Renal cortical epithelial cell (primary cell): ENCODE measurements around the gene SLF2. TPM values are rescaled to one million over a fixed set of nuclear protein-coding genes. Genes with fewer than 3 reads are reported as not detected.

Experiments
- DNase-seq: peaks from one replicate; pipeline ENCODE4 v3.0.0-alpha.2; 2011; ENCODE audit warnings: low read depth
- total RNA-seq: library from RNA; depleted of rRNA; stranded (reverse); fragments of >200 nt; gene quantifications from 2 replicates; pipeline ENCODE4 v1.2.3, GENCODE V29; 2014

Gene SLF2, protein sequence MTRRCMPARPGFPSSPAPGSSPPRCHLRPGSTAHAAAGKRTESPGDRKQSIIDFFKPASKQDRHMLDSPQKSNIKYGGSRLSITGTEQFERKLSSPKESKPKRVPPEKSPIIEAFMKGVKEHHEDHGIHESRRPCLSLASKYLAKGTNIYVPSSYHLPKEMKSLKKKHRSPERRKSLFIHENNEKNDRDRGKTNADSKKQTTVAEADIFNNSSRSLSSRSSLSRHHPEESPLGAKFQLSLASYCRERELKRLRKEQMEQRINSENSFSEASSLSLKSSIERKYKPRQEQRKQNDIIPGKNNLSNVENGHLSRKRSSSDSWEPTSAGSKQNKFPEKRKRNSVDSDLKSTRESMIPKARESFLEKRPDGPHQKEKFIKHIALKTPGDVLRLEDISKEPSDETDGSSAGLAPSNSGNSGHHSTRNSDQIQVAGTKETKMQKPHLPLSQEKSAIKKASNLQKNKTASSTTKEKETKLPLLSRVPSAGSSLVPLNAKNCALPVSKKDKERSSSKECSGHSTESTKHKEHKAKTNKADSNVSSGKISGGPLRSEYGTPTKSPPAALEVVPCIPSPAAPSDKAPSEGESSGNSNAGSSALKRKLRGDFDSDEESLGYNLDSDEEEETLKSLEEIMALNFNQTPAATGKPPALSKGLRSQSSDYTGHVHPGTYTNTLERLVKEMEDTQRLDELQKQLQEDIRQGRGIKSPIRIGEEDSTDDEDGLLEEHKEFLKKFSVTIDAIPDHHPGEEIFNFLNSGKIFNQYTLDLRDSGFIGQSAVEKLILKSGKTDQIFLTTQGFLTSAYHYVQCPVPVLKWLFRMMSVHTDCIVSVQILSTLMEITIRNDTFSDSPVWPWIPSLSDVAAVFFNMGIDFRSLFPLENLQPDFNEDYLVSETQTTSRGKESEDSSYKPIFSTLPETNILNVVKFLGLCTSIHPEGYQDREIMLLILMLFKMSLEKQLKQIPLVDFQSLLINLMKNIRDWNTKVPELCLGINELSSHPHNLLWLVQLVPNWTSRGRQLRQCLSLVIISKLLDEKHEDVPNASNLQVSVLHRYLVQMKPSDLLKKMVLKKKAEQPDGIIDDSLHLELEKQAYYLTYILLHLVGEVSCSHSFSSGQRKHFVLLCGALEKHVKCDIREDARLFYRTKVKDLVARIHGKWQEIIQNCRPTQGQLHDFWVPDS
- 17.5 and 25.7 TPM in 2 replicates for total RNA-seq

DNA sequence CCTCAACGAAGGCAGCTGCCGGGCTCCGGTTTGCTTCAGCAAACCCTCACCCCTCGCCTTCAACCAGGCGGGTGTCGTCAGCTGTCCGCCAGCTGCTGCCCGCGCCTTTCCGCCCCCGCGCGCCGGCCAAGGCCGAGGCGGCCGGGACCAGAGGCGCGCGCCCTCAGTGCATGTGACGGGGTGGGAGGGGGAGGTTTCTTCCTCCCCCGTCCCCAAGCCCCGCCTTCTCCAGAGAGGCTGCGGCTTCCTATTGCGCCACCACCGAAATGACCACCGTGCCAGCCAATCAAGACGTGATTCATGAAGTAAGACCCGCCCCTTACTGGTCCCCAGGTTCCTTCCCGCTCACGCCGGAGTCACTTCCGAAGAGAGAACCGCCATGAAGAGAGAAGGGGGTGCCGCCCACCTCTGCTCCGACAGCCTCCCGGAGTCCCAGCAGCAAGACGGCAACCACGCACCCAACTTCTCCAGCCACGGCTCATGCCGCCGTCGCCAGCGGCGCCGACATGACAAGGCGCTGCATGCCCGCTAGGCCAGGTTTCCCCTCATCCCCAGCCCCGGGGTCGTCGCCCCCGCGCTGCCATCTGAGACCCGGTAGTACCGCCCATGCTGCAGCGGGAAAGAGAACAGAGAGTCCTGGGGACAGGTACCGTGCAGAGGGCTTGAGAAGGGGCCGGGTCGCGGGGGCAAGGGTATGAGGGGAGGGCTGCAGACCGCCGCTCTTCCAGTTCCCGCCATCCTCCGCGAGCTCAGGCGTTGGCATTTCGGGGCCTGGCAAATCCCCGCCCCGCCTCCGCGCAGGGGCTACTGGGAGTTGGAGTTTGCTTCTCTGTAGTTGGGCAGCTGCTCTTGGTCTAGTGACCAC, at the start of gene SLF2:
SLF2 (plus strand) TSS at position 359 of the 865 bp plus-strand sequence; CDS start at position 507, 148 bp downstream.
- peak; percentile 93 for DNase-seq

DNA sequence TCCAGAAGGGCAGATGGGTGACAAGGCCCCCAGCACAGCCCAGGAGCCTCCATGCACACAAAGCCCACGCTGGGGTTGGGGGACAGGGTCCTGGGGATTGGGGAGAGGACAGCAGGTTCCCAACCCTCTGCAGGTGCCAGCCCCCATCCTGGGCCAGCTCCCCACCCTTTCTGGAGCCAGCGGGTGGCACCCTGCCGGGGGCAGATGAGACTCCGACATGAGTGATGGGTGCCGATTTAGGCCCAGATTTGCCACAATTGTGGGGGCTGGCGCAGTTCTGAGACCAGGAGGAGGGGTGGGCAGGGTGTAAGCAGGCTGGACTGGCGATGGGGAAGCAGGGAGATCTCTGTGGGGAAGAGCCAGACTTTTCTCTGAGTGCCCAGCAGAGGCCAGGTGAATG, 49.3 kb upstream of the SLF2 start:
- DNase-seq, result no peak

DNA sequence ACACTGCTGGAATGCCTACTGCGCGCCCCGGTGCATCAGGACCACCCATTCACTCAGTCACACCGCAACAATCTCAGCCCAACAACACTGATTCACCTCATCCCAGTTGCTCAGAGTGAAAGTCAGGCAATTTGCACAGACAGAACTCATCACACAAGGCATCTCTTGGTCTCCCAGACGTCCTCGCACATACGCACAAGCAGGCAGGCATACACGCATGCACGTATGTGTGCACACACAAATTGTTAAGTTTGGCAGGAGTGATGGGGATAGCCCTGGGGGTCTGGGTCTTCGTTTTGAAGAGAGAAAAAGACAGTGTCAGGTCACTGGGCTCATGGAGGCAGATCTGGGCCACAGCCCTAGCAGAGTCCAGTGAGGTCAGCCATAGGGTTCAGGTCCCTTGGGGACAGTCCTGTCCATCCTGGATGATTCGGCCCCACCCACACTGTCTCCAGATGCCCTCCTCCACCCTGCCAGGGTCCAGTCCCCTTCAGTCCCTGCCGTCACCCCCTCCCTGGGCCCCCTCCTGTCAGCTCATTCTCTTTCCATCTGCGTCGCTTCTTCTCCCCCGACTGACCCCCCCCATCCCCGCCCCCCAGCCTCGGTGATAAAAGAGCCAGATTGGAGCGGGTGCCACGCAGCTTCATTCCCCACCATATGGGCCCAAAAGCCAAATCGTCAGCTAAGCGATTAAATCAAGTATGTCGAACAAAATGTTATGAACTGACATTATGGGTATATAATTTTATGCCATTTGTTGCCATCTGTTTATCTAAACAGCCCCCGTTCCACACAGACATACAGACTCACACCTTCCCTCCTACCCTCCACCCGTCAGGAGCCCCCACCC, 48.5 kb upstream of the SLF2 start:
- DNase-seq, result no peak

DNA sequence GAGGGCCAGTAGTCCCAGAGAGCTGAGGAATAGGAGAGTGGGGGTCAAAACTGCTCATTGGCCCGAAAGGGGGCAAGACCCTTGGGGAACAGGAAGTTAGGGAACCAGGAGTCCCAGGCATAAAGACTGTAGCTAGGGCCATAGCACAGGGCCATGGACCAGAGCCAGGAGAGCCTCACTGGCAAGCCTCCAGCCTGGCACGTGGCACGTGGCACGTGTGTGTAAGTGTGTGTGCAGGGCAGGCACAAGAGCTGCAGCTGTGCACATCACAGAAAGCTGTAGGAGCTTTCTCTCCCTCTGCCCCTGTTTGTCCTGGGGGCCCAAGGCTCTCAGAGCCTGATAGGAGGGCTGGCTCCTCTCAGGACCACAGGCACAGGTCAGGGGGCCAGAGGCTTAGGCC, 47.8 kb upstream of the SLF2 start:
- DNase-seq, result no peak

DNA sequence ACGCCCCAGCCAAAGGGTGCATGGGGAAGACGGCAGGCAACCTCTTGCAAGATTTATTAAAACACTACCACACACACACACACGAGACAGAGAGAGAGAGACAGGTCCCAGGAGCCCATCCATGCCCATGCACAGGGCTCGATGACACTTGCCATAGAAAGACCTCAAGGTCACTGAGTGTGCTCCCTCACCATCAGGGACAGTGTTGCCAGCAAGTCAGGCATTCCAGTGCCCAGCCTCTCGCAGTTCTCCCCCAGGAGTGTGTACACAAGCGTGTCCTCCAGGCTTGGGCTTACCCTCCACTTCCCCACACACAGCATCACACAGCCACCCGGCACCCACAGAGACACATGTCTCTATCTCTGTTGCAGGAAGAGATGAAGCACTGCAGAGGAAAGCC, 46.8 kb upstream of the SLF2 start:
- DNase-seq, result no peak

DNA sequence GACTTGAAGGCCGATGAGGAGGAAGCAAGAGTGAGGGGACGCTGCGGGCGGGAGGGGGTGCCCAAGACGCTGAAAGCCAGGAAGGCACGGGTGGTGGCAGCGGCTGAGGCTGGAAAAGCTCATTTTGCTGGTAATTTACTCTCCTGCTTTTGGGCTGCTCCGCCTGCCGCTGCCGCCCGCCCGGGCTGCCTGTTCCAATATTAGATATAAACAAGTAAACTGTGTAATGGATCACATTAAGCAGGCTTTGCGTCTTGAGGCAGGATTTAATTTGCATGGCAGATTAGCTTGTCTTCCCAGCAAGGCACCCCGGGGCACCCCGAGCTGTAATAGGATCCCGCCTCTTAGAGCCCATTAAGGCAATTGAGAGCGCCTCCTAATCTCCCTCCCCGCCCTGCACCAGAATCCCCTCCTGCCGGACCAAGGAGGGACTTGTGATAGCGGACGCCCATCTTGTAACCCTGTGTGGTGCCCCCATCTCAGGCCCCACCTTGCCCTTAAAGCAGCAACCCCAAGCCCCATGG, 46.1 kb upstream of the SLF2 start:
- no peak for DNase-seq

DNA sequence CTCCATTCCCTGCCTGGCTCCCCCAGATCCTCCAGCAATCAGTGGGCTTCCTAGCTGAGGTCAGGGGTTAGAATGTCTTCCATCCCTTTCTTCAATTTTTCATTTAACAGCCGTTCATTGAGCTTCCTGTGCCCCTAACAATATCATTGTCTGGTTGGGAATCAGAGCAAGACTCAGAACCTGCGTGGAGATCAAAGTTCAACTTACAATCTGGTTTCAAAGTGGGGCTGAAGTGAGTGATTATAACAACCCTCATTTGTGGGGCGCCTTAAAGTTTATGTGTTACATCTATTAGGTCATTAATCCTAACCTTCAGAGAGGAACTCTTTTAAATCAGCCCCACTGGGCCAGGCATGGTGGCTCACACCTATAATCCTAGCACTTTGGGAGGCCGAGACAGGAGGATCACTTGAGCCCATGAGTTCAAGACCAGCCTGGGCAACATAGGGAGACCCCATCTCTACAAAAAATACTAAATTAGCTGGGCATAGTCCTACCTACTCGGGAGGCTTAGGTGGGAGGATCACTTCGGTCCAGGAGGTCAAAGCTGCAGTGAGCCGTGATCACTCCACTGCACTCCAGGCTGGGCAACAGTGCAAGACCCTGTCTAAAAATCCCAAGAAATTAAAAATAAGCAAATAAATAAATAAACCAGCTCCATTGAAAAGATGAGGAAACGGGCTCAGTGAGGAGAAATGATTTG, 45.4 kb upstream of the SLF2 start:
- no peak for DNase-seq

DNA sequence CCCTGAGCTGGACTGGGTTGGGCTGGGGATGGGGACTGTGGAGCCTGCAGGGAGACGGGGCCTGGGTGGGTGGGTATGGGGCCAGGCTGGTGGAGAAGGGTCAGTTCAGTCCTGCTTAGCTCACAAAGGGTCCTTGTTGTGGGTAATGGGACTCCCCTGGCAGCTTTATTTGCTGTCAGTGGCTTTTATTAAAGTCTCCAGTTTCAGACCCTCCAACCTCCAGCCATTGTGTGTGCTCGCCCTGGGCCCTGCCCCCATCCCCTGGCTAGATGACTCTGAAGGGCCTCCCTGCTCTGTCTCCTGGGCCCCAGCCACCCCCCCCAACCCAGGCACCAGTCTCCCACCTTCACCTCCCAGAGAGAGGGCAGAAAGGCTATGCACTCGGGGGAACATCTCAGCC, 44.4 kb upstream of the SLF2 start:
- no peak for DNase-seq

DNA sequence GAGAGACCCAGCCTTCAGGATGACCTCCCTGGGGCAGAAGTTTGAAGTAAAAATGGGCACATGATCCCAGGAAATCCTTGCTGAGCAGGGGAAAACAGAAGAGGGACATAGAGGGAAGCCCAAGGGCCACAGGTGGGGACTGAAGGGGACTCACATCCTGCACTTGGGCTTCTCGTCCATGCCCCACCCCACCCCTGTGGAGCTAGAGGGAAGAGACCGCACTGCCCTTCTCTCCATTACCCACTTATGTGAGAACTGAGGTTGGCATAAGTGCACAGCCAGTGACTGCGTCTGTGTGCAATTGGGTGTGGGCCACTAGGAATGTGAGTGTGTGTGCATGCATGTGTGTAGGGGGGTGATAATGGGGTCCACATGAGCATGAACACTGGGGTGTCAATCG, 43.4 kb upstream of the SLF2 start:
- DNase-seq, result no peak

DNA sequence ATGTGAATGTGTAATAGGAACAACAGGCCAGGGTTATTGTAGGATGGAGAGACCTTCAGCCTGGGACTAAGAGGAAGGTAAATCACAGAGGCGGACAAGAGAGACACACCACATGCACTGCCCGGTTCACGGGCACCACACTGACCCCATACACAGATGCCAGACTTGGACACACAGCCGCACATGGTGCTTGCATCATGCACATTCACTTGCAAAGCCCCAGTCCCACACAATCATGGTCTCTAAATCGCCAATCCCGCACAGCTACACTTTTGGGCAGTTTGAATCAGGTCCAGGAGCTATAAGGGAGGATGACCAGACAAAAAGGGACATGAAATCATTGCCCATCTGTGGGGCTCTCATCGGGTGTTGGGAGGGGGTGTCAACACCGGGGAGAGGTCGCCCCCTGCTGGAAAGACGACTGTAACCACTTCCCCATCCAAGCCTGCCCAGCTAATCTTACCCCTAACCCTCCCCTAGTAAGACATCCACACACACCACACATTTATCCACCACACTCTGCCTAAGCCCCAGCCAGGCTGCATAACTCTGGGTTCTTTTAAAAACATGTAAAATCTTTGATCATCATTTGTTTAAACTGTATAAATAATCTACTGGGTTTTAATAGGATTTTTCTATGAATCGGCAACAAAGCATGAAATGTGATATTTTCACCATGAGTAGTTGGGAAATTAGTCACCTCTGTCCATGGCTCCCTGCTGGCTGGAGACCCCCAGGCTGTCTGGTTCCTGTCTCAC, 40.5 kb upstream of the SLF2 start:
- no peak for DNase-seq

DNA sequence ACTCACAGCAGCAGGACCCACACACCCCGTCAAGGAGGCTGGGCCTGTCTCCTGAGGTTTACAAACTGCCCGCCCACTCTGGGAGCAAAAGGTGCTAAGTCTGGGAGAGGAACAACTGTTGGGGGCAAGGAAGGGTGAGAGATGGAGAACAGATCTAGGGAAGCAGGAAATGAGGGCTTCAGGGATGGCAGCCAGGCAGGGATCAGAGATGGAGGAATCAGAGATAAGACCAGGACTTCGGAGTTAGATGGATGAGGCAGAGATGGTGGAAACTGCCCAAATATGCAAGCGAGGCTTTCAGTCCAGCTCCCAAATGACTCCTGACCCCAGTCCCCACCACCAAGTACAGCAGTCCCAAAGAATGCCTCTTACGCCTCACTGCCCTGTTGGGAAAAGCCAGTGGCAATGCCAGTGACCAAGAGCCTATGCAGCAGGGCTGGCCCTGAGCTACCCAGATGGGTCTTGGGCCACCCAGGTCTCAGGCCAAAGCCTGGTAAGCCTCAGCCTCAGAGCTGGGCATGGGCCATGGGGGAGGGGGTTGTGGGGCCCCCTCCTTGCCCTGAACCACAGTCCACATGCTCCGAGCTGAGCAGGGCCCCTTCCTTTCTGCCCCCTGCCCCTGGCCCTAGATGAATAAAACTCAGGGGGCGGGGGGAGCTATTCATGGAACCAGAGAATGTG, 39.5 kb upstream of the SLF2 start:
- no peak for DNase-seq

DNA sequence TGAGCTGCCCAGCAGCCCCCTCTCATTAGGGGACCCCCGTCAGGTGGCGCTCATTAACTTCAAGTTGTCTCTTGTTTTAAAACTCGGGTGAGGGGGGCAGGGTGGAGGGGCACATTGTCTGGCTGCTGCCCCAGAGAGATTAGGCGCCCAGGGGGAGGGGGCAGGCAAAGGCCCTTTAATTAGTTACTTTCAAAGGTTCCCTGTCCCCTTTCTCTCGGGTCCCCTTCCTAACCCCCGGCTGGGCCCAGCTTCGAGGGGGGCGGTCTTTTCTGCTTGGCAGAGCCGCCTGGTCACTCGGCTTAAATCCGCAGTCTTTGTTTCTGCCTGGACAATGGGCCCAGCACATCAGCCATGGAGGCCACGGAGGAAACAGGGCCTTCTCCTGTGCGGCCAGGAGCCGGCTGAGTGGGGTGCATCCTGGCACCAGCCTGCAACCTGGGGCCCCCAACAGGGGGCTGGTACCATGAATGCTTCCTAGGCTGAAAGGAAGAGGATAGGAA, 38.9 kb upstream of the SLF2 start:
- DNase-seq, result no peak

DNA sequence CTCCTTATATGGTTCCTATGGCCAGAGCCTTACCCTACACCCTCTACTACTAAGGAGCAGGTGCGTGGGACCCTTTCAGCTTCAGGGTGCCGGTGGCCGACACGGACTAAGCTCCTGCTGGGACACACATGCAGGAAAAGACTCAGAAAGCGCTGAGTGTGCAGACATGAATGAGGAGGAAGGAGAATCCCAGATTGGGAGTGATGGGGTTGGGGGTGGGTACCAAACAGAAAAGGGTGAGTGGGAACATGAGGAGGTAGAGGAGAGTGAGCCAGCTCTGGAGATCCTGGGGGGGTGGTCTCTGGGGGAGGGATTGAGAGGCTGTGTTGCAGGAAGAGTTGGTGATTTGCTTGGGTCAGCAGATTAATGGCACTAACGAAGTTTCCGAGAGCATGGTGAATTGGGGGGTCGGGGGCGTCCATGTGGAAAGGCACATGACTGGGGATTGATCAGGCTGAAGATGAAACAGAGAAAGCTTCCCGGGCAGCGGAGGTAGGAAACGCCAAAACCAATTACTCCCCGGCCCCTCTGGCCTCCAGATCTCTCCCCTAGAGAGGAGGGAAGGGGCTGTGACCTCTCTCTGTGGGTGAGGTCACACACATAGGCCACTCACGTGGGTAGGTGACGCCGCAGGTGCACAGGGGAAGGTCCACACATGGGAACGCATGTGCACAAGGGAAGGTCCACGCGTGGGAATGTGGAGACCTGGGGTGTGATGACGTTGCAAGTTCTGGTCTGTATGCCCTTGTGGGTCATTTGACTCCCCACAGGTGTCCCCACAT, 37.9 kb upstream of the SLF2 start:
- no peak for DNase-seq

DNA sequence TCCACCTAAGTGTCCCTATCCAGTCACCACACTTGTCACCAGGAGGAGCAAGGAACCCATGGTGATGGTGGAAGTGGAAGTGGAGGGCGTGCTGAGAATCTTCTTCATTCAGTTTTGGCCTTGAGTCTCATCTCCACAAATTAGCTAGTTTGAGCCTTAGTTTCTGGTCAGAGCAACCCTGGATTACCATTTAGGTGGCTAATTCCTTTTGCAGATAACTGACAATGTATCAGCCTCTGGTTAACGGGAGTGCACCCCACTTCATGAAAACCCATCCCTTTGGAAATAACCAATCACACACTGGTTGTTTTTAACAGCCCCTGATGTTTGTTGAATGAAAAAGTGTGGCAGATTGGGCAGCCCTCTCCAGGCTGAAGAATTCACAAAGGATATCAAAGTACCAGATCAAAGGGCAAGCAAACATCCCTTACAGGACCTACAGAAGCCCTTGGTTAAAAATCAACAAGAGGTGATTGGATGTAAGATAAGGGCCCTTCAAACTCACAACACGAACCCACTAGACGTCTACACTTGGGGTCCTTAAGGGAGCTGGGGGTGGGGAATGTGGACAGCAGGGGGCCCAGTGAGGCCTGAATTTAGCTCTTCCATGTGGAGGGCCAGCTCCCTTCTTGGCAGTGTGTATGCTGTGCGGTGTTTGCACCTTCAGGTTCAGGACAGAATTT, 37.1 kb upstream of the SLF2 start:
- DNase-seq, result no peak

DNA sequence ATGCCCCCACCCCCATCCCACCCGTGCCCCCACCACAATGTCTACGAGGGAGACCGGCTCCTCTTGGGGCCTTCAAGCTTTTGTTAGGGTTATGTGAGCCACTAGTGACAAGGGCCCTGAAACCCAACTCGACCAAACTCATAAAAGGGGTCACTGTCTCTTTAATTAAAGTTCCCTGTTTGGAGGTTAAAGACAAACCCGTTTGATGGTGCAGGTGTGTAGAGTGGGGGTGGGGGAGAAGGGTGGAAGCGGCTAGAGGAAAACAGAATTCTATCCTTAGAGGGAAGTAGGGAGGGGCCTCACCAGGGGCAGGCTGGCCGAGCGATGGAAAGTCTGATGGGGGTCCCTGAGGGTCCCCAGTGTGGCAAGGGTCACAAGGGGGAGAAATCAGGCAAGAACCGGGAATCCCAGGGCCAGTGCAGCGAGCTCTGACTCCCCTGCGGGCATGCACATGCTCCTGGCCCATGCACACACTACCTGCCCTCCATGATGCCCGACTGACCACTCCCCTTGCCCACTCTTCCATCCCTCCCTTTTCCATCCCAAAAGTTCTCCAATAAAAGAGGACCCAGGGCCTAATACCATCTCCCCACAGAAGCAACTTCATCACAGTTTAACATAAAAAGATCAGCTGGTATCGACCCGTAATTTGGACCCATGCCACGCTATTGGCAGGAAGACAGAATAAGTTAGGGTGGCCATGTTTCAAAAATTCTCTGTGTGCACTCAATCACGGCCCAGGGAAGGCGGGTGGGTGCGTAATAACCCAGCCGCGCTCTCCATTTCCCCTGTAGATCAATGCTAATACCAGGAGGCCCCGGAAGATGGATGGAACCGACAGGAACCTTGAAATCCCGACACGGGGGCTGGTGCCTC, 35.9 kb upstream of the SLF2 start:
- DNase-seq, result no peak

DNA sequence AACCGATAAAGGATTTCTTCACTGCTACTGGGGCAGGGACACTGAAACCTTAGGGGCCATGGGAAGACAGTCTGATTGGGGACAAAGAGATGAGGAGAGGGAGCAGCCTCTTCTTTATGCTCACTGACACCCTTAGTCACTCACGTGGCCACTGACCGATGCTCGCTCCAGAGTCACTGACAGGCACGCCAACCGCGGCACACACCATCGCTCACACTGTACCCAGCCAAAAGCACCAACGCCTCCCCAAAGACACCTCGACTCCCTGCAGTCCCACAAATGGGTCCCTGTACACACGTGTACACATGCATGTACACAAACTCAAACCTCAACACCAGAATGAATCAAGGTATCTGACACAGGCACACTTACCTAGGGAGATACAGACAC, 35.3 kb upstream of the SLF2 start:
- no peak for DNase-seq
